ENCODE results near the gene PARVA.

The PARVA gene

GRCh38 chr11:12395333-12395732, 18.0 kb downstream of the PARVA start:
- TF ChIP-seq, protein P1, sequence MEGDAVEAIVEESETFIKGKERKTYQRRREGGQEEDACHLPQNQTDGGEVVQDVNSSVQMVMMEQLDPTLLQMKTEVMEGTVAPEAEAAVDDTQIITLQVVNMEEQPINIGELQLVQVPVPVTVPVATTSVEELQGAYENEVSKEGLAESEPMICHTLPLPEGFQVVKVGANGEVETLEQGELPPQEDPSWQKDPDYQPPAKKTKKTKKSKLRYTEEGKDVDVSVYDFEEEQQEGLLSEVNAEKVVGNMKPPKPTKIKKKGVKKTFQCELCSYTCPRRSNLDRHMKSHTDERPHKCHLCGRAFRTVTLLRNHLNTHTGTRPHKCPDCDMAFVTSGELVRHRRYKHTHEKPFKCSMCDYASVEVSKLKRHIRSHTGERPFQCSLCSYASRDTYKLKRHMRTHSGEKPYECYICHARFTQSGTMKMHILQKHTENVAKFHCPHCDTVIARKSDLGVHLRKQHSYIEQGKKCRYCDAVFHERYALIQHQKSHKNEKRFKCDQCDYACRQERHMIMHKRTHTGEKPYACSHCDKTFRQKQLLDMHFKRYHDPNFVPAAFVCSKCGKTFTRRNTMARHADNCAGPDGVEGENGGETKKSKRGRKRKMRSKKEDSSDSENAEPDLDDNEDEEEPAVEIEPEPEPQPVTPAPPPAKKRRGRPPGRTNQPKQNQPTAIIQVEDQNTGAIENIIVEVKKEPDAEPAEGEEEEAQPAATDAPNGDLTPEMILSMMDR (IDR thresholded peaks at IDR 0.05; ENCODE audit: low read depth, low read length, missing control alignments), result no peak
- Histone ChIP-seq H3K27me3 (replicated peaks) (no peaks in the 10 kb centered on the region), H3K27ac (no peak overlapping the region), H3K36me3 (replicated peaks) (no peaks in the 10 kb centered on the region), H3K4me3 (ENCODE audit: low read depth, low read length) (no peak overlapping the region)
- in situ Hi-C loops (cut with HindIII; ENCODE audit: low pct_ligation_motif_present, low sequenced_read_pairs), result no loop called here
- no peak for DNase-seq

GRCh38 chr11:12397931-12398334, 20.6 kb downstream of the PARVA start:
- Histone ChIP-seq H3K27me3 (replicated peaks) (no peaks in the 10 kb centered on the region), H3K27ac (peak overlapping the region; percentile 2), H3K36me3 (replicated peaks) (no peaks in the 10 kb centered on the region), H3K4me3 (ENCODE audit: low read depth, low read length) (no peak overlapping the region)
- in situ Hi-C loops (cut with HindIII; ENCODE audit: low pct_ligation_motif_present, low sequenced_read_pairs), result no loop called here
- TF ChIP-seq, protein P1 (IDR thresholded peaks at IDR 0.05; ENCODE audit: low read depth, low read length, missing control alignments), result no peak
- peak; percentile 83 for DNase-seq

DNA sequence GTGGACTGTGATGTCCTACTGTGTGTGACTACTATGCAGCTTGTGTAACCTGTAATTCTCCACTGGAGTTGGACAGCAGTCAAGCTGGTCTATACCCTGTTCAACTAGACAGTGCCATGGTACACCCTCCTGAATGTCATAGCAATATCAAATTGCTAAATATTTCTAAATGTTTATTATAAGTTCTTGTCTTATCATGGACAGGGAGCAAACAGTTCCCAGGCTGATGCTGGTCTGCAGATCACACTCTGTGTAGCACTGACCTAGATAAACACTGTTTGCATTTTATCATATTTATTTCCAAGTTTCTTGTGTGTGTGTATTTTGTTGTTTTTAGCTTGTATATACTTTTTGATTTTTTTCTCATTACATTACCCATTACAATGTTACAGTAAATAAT, 22.0 kb downstream of the PARVA start:
- H3K27me3 ChIP-seq (replicated peaks), result no peaks in the 10 kb centered on the region
- DNase-seq, result no peak
- H3K4me3 ChIP-seq (ENCODE audit: low read depth, low read length), result no peak overlapping the region
- in situ Hi-C loops (cut with HindIII; ENCODE audit: low pct_ligation_motif_present, low sequenced_read_pairs), result no loop called here
- no peaks in the 10 kb centered on the region for H3K36me3 ChIP-seq (replicated peaks)
- H3K27ac ChIP-seq, result no peak overlapping the region
- TF ChIP-seq, protein P1 (IDR thresholded peaks at IDR 0.05; ENCODE audit: low read depth, low read length, missing control alignments), result no peak

DNA sequence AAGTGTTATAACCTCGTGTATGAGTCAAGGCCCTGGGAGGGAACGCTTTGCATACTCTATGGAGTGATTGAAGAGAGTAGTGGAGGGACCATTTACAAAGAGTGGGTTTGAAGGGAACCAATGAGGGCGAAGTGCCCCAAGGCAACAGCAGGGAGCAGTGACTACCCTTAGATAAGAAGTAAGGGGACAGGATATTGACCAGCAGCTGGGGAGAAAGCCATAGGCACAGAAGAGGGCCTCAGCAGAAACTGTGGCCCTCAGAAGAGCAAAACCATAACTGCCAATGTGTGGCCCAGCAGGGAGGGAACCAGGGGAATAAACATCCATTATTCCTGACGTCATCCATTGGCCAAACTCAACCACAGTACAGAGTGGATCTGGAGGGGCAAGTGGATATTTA, 24.7 kb downstream of the PARVA start:
- no peaks in the 10 kb centered on the region for H3K36me3 ChIP-seq (replicated peaks)
- in situ Hi-C loops (cut with HindIII; ENCODE audit: low pct_ligation_motif_present, low sequenced_read_pairs), result no loop called here
- TF ChIP-seq, protein P1 (IDR thresholded peaks at IDR 0.05; ENCODE audit: low read depth, low read length, missing control alignments), result no peak
- no peak for DNase-seq
- H3K27me3 ChIP-seq (replicated peaks), result no peaks in the 10 kb centered on the region
- H3K27ac ChIP-seq, result no peak overlapping the region
- H3K4me3 ChIP-seq (ENCODE audit: low read depth, low read length), result no peak overlapping the region

GRCh38 chr11:12402691-12403120, 25.3 kb downstream of the PARVA start:
- TF ChIP-seq, protein P1 (IDR thresholded peaks at IDR 0.05; ENCODE audit: low read depth, low read length, missing control alignments), result no peak
- H3K27me3 ChIP-seq (replicated peaks), result no peaks in the 10 kb centered on the region
- H3K4me3 ChIP-seq (ENCODE audit: low read depth, low read length), result no peak overlapping the region
- DNase-seq, result no peak
- H3K36me3 ChIP-seq (replicated peaks), result no peaks in the 10 kb centered on the region
- in situ Hi-C loops (cut with HindIII; ENCODE audit: low pct_ligation_motif_present, low sequenced_read_pairs), result no loop called here
- peak overlapping the region; percentile 27 for H3K27ac ChIP-seq

Measured in brain microvascular endothelial cell (primary cell).